H1 (cell line): ENCODE results near the gene ZNF70. TPM values are rescaled to one million over a fixed set of nuclear protein-coding genes. Genes with fewer than 3 reads are reported as not detected.

Experiments used
- BACH1 ChIP-seq: IDR thresholded peaks from 2 replicates; pipeline ENCODE4 v1.6.1; 2012; ENCODE audit warnings: low read length, improper control_type of control experiment
- BRCA1 ChIP-seq: IDR thresholded peaks from 2 replicates; pipeline ENCODE4 v1.6.1; 2012; ENCODE audit warnings: low read depth, low read length, improper control_type of control experiment
- EGR1 ChIP-seq: IDR thresholded peaks from 2 replicates; pipeline ENCODE4 v1.6.1; 2011; ENCODE audit warnings: low read depth, low read length, borderline replicate concordance
- HDAC6 ChIP-seq: IDR thresholded peaks from one replicate; pipeline ENCODE4 v1.7.1; 2012; ENCODE audit warnings: low read depth, mild to moderate bottlenecking, inconsistent platforms, low read length, moderate library complexity
- JUN ChIP-seq: IDR thresholded peaks from 2 replicates; pipeline ENCODE4 v1.6.1; 2011; ENCODE audit warnings: low read depth, mild to moderate bottlenecking, improper control_type of control experiment, low read length
- KDM5A ChIP-seq: fragments of 200-600 bp; IDR thresholded peaks from 2 replicates; pipeline ENCODE4 v1.7.1; 2012; ENCODE audit warnings: mild to moderate bottlenecking, low read length, inconsistent platforms, mixed read lengths
- NANOG ChIP-seq: IDR thresholded peaks from 2 replicates; pipeline ENCODE4 v1.6.1; 2011; ENCODE audit warnings: low read length, low read depth, mild to moderate bottlenecking, inconsistent platforms; ENCODE audit not compliant: insufficient read depth, poor library complexity, severe bottlenecking
- POU5F1 ChIP-seq: IDR thresholded peaks from 2 replicates; pipeline ENCODE4 v1.6.1; 2011; ENCODE audit warnings: low read depth, mild to moderate bottlenecking, low read length, moderate library complexity
- RAD21 ChIP-seq, 2 experiments: IDR thresholded peaks in 1 of 2; conservative IDR thresholded peaks in 1 of 2; 2 replicates each; pipeline ENCODE4 v1.6.1; 2011; ENCODE audit warnings: low read depth in 2 of 2, low read length in 2 of 2, improper control_type of control experiment in 1 of 2, inconsistent platforms in 1 of 2, mild to moderate bottlenecking in 1 of 2, moderate library complexity in 1 of 2
- SP2 ChIP-seq: IDR thresholded peaks from 2 replicates; pipeline ENCODE4 v1.6.1; 2012; ENCODE audit warnings: mild to moderate bottlenecking, low read length, inconsistent platforms
- SRF ChIP-seq: IDR thresholded peaks from 2 replicates; pipeline ENCODE4 v1.6.1; 2011; ENCODE audit warnings: mild to moderate bottlenecking, low read depth, low read length, moderate library complexity
- SUZ12 ChIP-seq: fragments of 200-600 bp; sonication (generic); IDR thresholded peaks from 2 replicates; pipeline ENCODE4 v1.6.1; 2012; ENCODE audit warnings: mild to moderate bottlenecking, inconsistent platforms, low read length, moderate library complexity, mixed read lengths
- USF2 ChIP-seq: IDR thresholded peaks from 2 replicates; pipeline ENCODE4 v1.6.1; 2011; ENCODE audit warnings: low read length, improper control_type of control experiment
- polyA plus RNA-seq, 7 experiments: library from polyadenylated mRNA; depleted of rRNA in 3 of 7; stranded (reverse) in 5 of 7; unstranded in 2 of 7; fragments of >200 nt in 5 of 7; fragments of 200-250 nt in 2 of 7; gene quantifications; 1 replicate in 5 of 7; 2 replicates in 1 of 7; 4 replicates in 1 of 7; pipeline versions ENCODE4 v1.2.1 to v1.2.3, GENCODE V29; 2011 to 2013; ENCODE audit warnings: missing spikeins in 2 of 7, mixed read lengths in 2 of 7
- total RNA-seq: library from RNA; stranded (reverse); fragmentation: NEBNext Ultra II Directional; extraction: Animal tissue kit (Norgen Biotek cat#: 25700); gene quantifications from 2 replicates; pipeline ENCODE4 v1.2.1, GENCODE V29; 2021

The ZNF70 gene
- total and polyA plus RNA-seq, 2 of the 8 experiments (the other 6 are each of a cell fraction or from before 2014, with no cell fraction given): 1.1 to 2.6 TPM

DNA sequence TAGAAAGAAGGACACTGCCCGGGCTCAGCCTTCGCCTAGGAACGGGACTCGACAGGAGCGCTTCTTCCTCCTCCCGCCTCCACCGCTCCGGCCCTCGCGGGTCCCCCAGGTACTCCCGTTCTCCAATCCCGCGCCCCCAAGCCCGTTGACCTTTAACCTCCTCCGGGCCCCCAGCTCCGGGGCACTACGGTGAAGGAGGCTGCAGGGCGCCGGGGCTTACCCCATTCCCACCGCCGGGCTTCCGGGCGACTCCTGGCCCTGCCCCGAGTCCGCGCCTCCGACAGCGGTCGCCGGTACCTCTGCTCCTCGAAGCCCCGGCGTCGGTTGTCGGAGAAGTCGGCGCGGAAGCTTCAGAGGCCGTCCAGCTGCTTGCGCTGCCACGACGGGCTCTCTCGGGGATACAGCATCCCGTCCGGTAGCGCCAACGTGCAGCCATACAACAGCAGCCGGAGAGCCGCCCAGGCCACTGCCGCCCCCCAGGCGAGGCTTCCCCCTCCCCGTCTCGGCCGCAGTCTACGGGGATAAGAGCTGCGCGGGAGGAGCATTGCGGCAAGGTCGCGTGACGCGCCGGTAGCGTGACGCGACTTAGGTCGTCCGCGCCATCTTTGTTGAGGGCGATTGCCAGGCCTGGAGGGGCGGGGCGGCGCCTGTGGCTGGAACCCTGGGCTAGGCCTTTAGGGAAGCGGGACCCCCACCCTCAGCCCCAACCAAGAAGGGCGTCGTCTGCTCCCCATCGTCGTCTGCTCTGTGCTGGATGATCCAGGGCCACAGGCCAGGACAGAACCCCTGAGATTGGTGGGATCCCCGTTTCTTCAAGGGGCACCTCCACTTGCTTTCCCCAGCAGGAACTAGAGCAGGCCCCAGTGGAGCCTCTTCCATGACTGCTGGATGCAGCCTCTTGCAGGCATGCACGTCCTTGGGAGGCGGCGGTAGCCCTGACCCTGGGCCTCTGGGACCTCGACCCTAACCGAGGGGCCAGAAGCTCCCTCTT, 33.8 kb downstream of the ZNF70 start (continued):
- TF ChIP-seq NANOG: no peak
- no peak for TF ChIP-seq JUN
- no peak for TF ChIP-seq POU5F1
- TF ChIP-seq SUZ12: no peak
- peak; percentile 46; the same call in 1 of the 2 replicates for TF ChIP-seq EGR1
- TF ChIP-seq KDM5A: no peak; the same call in 1 of the 2 replicates
- TF ChIP-seq BRCA1: no peak
- no peak for TF ChIP-seq SRF
- TF ChIP-seq SP2: no peak
- no peak for TF ChIP-seq HDAC6
- no peak for TF ChIP-seq BACH1
- TF ChIP-seq RAD21 (IDR thresholded peaks at IDR 0.05 in 1 of 2, conservative IDR thresholded peaks at IDR 0.05 in 1 of 2; ENCODE audit: low read depth in 2 of 2, low read length in 2 of 2): no peak
- TF ChIP-seq USF2: peak; percentile 92
